GM13976 (cell line): Measurements from ENCODE around the gene LSM3.

ENCODE experiments used
- DNase-seq: peaks from one replicate; pipeline ENCODE4 v3.0.0; 2012; ENCODE audit warnings: low spot score
- in situ Hi-C: fragments of 300-500 bp; cut with MboI; formaldehyde crosslinking; loops from one replicate; pipeline ENCODE4 v1.12.0; 2022; ENCODE audit warnings: low sequenced_read_pairs, mixed read lengths, inconsistent platforms; ENCODE audit not compliant: unreplicated experiment
- TF ChIP-seq, protein P1 (sequence below): IDR thresholded peaks from 2 replicates; pipeline ENCODE4 v1.5.1; 2012; ENCODE audit warnings: borderline replicate concordance, mild to moderate bottlenecking; ENCODE audit not compliant: insufficient read depth; ENCODE audit errors: extremely low read depth, missing control alignments, control extremely low read depth

Gene LSM3

GRCh38 chr3:14132689-14133088 is 45.9 kb upstream of the LSM3 start:
- in situ Hi-C loops: no loop called here
- DNase-seq: no peak
- TF ChIP-seq, protein P1, sequence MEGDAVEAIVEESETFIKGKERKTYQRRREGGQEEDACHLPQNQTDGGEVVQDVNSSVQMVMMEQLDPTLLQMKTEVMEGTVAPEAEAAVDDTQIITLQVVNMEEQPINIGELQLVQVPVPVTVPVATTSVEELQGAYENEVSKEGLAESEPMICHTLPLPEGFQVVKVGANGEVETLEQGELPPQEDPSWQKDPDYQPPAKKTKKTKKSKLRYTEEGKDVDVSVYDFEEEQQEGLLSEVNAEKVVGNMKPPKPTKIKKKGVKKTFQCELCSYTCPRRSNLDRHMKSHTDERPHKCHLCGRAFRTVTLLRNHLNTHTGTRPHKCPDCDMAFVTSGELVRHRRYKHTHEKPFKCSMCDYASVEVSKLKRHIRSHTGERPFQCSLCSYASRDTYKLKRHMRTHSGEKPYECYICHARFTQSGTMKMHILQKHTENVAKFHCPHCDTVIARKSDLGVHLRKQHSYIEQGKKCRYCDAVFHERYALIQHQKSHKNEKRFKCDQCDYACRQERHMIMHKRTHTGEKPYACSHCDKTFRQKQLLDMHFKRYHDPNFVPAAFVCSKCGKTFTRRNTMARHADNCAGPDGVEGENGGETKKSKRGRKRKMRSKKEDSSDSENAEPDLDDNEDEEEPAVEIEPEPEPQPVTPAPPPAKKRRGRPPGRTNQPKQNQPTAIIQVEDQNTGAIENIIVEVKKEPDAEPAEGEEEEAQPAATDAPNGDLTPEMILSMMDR: no peak

DNA sequence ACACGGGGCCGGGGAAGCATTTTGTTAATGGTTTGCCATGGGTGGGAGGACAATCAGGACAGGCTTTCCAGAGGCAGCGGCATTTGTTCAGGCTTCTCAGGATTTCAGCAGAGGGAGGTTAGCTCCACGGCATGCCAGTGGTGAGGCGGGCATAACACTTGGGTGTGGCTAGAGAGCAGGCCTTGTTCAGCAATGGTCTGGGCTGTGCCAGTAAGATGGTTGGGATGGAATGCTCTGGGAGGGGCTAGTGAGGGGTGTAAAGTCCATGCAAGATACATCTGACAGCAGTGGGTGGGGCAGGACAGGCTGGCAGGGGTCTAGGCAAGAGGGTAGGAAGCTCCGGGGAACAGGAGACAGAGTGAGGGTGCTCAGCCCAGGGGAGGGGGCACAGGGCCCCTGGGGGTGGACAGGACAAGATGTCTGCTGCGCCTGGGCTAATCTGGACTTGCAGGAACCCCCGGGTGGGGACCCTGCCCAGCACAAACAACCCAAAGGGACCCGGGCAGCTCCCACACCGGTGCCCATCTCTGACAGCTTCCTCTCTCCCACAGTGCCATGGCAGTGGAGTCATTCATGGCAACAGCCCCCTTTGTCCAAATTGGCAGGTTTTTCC is 45.3 kb upstream of the LSM3 start:
- TF ChIP-seq, protein P1: no peak
- in situ Hi-C loops: no loop called here
- no peak for DNase-seq

- no peak for DNase-seq
- TF ChIP-seq, protein P1: no peak
- in situ Hi-C loops: no loop called here
Observed at GRCh38 chr3:14133876-14134275, 44.7 kb upstream of the LSM3 start.

GRCh38 chr3:14134291-14134690 is 44.3 kb upstream of the LSM3 start:
- no peak for DNase-seq
- in situ Hi-C loops: no loop called here
- TF ChIP-seq, protein P1: no peak

DNA sequence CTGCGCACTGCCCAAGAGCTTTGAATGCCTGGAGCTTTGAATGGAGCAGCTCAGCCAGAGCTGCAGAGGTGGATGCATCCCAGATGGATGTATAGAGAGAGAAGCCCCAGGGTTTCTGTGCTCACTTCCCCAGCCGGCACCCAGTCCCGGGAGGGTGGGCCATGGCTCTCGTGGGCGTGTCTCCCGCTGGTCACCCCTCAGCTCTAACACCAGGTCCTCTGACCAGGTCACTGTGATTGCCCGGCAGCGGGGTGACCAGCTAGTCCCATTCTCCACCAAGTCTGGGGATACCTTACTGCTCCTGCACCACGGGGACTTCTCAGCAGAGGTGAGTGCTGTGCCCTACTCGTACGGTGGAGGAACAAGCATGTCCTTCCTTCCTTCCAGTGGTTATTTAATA is 43.0 kb upstream of the LSM3 start:
- no peak for DNase-seq
- in situ Hi-C loops: no loop called here
- TF ChIP-seq, protein P1: no peak

DNA sequence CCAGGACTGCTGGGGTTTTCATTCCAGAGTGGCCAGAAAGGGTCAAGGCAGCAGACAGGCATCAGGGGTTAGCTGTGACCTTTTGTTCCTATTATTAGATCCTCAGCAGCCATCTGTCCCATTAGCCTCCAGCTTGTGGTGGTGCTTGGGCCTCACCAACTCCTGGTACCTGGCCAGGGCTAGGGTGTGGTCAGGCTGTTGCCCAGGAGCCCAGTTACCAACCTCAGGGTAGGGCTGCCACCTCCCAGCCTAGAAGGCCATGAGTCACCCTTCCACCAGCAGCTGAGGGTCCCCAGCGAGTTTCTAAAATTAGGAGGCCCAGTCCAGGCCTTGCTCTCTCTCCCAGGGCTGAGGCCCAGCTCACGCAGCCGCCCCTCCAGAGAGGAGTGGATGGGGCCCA is 41.6 kb upstream of the LSM3 start:
- in situ Hi-C loops: no loop called here
- DNase-seq: no peak
- TF ChIP-seq, protein P1: no peak
